Hippocampal formation (tissue), 2 donors: ENCODE data around the gene TUBGCP4.

Source experiments
- DNase-seq, 2 donors: peaks; one replicate each; lab custom pipeline; 2025; lab: John Stamatoyannopoulos, UW

Gene TUBGCP4

DNA sequence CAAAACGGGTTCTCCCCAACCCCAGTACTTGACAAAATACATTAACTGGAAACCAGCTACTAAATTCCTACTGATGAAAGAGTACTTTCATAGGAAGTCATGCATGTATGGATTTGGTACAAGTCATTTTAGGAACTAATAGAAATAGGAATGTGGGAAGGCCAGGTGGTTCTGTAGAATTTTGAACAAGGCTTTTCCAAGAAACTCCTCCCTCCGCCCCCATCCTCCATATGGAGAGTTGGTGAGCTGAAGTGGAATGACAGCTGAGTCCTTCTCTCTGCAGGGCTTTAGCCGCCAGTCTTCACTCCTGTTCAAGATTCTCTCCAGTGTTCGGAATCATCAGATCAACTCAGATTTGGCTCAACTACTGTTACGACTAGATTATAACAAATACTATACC lies 33.2 kb downstream of the TUBGCP4 start:
- peak in 1 of 2 donors; percentile 17 for DNase-seq

DNA sequence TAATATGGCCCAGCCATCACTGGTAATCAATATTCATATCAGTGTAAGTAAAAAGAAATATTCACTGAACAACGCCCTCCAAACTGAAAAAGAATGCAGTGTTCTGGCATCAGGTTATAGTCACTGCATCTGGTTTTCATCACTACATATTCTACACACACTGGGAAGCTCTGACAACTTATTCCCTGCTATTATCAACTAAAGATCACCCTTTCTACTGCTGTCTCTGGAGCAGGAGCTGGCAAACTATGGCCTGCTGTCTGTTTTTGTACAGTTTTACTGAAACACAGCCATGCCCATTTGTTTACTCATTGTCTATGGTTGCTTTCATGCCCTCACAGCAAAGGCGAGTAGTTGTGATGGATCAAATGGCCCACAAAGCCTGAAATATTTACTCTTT lies 35.3 kb downstream of the TUBGCP4 start:
- no peak for DNase-seq

GRCh38 chr15:43406808-43407207 lies 35.9 kb downstream of the TUBGCP4 start:
- no peak for DNase-seq

- DNase-seq: no peak
These were observed 37.9 kb downstream of the TUBGCP4 start for GRCh38 chr15:43408789-43409188.

DNA sequence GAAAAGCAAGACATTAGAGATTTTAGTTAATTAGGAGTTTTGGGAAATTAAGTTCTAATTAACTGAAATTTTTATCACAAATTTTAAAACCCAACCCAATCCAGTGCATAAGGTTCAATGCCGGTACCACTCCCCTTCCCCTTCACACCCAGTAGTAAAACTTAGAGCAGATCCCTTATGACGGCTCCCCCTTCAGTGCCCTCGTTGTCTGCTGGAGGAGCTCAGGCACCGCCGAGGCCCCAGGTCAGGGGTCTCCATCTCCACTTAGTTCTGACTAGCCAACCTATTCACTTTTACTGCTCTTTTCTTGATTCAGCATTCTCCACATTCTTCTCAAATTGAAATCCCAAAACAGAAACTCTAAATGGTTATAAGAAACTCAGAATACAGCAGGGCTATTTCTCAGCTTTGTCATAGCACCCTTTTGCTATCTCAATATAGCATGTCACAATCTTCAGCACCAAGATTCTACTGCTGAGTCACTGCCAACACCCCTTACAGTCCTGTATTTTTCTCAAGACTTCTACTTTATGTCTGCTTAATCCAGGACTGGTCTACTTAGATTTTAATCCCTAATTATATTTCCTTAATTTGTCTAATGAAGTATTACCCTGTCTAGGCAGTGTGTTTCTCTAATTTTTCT lies 39.8 kb downstream of the TUBGCP4 start:
- no peak for DNase-seq

- no peak for DNase-seq
These were observed 41.2 kb downstream of the TUBGCP4 start for GRCh38 chr15:43412096-43412495.

GRCh38 chr15:43414196-43414595 lies 43.3 kb downstream of the TUBGCP4 start:
- no peak for DNase-seq

DNA sequence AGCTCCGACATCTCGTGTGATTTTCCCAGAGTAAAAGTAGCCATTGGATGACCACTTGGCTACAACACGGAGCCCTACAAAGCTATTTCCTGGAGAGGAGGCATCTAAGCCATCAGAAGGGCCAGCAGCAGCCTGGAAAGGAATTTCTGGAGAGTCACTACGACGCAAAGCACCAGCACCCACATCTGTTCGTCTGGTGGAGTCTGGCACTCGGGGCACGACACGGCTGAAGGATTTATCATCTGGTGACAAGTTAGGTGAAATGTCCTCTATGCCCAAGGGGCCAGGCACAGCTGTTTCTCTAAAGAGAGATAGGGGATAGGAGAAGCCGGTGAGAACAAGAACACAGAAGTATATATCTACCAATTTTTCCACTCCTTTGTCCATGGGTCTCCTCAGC lies 49.5 kb downstream of the TUBGCP4 start:
- DNase-seq: no peak

GRCh38 chr15:43420876-43421275 lies 50.0 kb downstream of the TUBGCP4 start:
- no peak for DNase-seq

DNA sequence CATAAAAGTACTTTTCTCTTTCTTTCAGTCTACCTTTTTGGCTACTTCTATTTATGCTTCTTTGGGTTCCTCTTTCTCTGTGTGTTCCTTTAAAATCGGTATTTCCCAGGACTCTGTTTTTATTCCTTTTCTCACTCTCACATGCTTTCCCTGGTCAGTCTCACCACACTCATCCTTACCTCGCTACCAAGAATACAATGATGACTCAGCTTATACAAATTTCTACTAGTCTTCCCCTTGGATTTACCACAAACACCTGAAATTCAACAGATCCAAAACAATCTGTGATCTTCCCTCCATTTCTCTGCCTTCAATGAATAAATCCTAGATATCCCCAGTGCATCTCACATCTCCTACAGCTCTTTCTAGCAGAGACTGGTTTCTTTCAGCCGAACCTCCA lies 52.9 kb downstream of the TUBGCP4 start:
- no peak for DNase-seq

DNA sequence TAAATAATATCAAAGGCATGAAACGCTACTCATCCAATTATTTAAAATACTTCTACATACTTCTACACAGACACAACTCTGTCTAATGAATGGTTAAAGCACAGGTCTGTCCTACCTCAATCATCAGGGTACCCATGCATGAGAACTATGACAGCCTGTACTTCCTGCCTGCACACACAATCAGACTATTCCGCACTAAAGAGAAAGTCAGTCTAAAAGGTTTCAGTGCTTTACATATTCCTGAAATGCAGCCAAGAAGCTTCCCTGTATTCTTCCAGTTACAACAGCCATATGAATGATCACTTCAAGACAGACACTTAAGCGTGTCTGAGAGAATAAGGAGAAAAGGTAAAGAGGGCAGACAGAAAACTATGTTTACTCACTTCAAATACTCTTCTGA lies 58.8 kb downstream of the TUBGCP4 start:
- no peak for DNase-seq

DNA sequence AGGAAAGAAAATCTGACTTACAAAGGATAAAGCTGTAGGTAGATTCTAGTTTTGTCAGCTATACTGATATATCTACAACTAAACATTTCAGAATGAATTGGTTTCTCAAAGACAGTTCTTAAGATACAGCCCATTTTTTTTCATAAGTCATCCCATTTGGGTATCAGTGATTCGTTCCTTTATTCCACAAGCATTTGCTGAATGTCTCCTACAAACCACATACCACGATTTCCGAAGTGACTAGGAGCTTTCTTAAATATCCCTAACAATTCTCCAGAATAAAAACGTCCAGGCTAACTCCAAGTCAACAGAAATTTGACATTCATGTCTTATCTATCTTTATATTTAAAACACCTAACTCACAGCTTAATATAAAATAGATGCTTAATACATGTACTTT lies 62.3 kb downstream of the TUBGCP4 start:
- no peak for DNase-seq

GRCh38 chr15:43433661-43434303 lies 62.9 kb downstream of the TUBGCP4 start:
- DNase-seq: no peak

DNA sequence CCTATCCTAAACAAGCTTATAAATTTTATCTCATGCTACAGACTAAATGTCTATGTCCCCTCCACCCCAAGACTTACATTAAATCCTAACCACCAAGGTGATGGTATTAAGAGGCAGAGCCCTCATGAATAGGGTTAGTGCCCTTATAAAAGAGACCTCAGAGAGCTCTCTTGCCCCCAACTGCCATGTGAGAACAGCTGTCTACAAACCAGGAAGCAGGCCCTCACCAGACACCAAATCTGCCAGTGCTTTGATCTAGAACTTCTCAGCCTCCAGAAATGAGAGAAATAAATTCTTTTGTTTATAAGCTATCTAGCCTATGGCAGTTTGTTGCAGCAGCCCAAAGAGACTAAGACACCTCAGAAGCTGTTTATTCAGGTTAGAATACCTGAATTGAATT lies 63.5 kb downstream of the TUBGCP4 start:
- no peak for DNase-seq

GRCh38 chr15:43436395-43436794 lies 65.5 kb downstream of the TUBGCP4 start:
- no peak for DNase-seq

DNA sequence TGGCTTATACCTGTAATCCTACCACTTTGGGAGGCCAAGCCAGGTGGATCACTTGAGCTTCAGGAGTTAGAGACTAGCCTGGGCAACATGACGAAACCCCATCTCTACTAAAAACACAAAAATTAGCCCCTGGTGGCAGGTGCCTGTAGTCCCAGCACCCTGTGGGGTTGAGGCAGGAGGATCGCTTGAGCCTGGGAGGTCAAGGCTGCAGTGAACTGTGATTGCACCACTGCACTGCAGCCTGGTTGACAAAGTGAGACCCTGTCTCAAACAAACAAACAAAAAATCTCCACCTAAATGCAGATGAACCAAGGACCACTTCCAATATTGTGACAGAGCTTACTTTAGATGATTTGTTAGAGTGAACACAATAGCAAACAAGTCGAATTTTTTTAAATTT lies 68.4 kb downstream of the TUBGCP4 start:
- no peak for DNase-seq

GRCh38 chr15:43440721-43441281 lies 69.9 kb downstream of the TUBGCP4 start:
- DNase-seq: peak; percentile 24 to 86

- DNase-seq: peak in 1 of 2 donors; percentile 44
These were observed 70.4 kb downstream of the TUBGCP4 start for GRCh38 chr15:43441316-43441715.

- DNase-seq: peak in 1 of 2 donors; percentile 0
These were observed 75.4 kb downstream of the TUBGCP4 start for GRCh38 chr15:43446344-43446743.

- no peak for DNase-seq
These were observed 79.1 kb downstream of the TUBGCP4 start for GRCh38 chr15:43449981-43450380.
